Suprapubic skin (tissue), 3 donors: ENCODE results near the gene AP5S1.

Experiments used
- POLR2AphosphoS5 ChIP-seq, 3 donors: sonication (generic); formaldehyde crosslinking; IDR thresholded peaks; one replicate each; pipeline ENCODE4 v1.6.1; 2017; ENCODE audit warnings: antibody characterized with exemption in 3 of 3
- TF ChIP-seq, protein P1 (sequence below), 2 donors: fragments of 200-600 bp in 1 of 2; fragments of 450-650 bp in 1 of 2; sonication (generic) in 1 of 2; IDR thresholded peaks; one replicate each; pipeline ENCODE4 v1.5.1; 2016 to 2019; ENCODE audit warnings: antibody characterized with exemption in 2 of 2, mild to moderate bottlenecking in 1 of 2, moderate library complexity in 1 of 2

DNA sequence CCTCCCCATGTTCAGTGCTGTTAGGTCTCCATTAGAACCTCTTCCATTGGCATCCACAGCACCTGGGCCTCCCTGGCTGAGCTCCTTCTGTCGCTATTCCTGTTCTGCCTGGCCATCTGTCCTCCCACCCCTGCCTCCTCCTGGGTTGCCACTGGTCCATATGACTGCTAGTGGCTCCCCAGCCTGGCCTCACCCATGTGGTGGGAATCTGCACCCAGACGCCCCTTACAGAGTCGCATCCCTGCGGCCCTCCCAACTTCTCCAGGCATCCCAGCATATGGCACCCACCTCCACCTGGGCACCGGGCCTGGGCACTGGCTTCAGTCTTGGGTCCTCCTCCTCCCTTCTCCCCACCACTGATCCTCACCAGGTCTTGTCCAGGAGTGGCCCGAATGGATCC, 16.5 kb upstream of the AP5S1 start:
- TF ChIP-seq, protein P1, sequence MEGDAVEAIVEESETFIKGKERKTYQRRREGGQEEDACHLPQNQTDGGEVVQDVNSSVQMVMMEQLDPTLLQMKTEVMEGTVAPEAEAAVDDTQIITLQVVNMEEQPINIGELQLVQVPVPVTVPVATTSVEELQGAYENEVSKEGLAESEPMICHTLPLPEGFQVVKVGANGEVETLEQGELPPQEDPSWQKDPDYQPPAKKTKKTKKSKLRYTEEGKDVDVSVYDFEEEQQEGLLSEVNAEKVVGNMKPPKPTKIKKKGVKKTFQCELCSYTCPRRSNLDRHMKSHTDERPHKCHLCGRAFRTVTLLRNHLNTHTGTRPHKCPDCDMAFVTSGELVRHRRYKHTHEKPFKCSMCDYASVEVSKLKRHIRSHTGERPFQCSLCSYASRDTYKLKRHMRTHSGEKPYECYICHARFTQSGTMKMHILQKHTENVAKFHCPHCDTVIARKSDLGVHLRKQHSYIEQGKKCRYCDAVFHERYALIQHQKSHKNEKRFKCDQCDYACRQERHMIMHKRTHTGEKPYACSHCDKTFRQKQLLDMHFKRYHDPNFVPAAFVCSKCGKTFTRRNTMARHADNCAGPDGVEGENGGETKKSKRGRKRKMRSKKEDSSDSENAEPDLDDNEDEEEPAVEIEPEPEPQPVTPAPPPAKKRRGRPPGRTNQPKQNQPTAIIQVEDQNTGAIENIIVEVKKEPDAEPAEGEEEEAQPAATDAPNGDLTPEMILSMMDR (IDR thresholded peaks at IDR 0.05): no peak
- TF ChIP-seq POLR2AphosphoS5 (IDR thresholded peaks at IDR 0.05): no peak
